Measurements from ENCODE around the gene JMJD1C.

Gene JMJD1C

GRCh38 chr10:63145782-63146181, 320.0 kb downstream of the JMJD1C start:
- no peaks in the 10 kb centered on the region for H3F3A ChIP-seq (ENCODE audit: control insufficient read depth, insufficient read depth)
- H3K36me3 ChIP-seq (ENCODE audit: control insufficient read depth, low read length): peaks cover 24% of the 10 kb centered on the region
- no peak overlapping the region for H3K4me3 ChIP-seq (ENCODE audit: low read length)
- H3K4me2 ChIP-seq (ENCODE audit: low read length): no peak overlapping the region
- H3K27ac ChIP-seq (ENCODE audit: low read depth, low read length): no peak overlapping the region
- peaks cover 79% of the 10 kb centered on the region for H3K79me2 ChIP-seq (ENCODE audit: control insufficient read depth, low read length)
- H3K4me1 ChIP-seq (ENCODE audit: control insufficient read depth, low read length): no peaks in the 10 kb centered on the region
- 0 out of 2 replicates have a peak, but pooled peaks cover 11% of the 10 kb centered on the region for H4K20me1 ChIP-seq (ENCODE audit: control insufficient read depth, insufficient read depth, low read depth, low read length)
- H3K9me2 ChIP-seq (replicated peaks; ENCODE audit: control insufficient read depth, low read length): no peaks in the 10 kb centered on the region
- TF ChIP-seq EZH2phosphoT487 (IDR thresholded peaks at IDR 0.05; ENCODE audit: borderline replicate concordance, low read length): no peak
- no peak for TF ChIP-seq CTCF (IDR thresholded peaks at IDR 0.05; ENCODE audit: low read depth, low read length, poor library complexity, severe bottlenecking)
- no peaks in the 10 kb centered on the region for H3K9me3 ChIP-seq (ENCODE audit: control insufficient read depth, insufficient read depth, low read length)
- no peaks in the 10 kb centered on the region for H3K27me3 ChIP-seq (ENCODE audit: control insufficient read depth, low read length)

GRCh38 chr10:63143987-63144386, 321.8 kb downstream of the JMJD1C start:
- peaks cover 92% of the 10 kb centered on the region for H3K79me2 ChIP-seq (ENCODE audit: control insufficient read depth, low read length)
- H3K9me3 ChIP-seq (ENCODE audit: control insufficient read depth, insufficient read depth, low read length): no peaks in the 10 kb centered on the region
- peaks cover 23% of the 10 kb centered on the region for H3K36me3 ChIP-seq (ENCODE audit: control insufficient read depth, low read length)
- H3K9me2 ChIP-seq (replicated peaks; ENCODE audit: control insufficient read depth, low read length): no peaks in the 10 kb centered on the region
- no peaks in the 10 kb centered on the region for H3K4me1 ChIP-seq (ENCODE audit: control insufficient read depth, low read length)
- no peak overlapping the region for H3K27ac ChIP-seq (ENCODE audit: low read depth, low read length)
- H3K27me3 ChIP-seq (ENCODE audit: control insufficient read depth, low read length): no peaks in the 10 kb centered on the region
- TF ChIP-seq CTCF (IDR thresholded peaks at IDR 0.05; ENCODE audit: low read depth, low read length, poor library complexity, severe bottlenecking): no peak
- TF ChIP-seq EZH2phosphoT487 (IDR thresholded peaks at IDR 0.05; ENCODE audit: borderline replicate concordance, low read length): no peak
- H3K4me2 ChIP-seq (ENCODE audit: low read length): no peak overlapping the region
- 0 out of 2 replicates have a peak, but pooled peaks cover 11% of the 10 kb centered on the region for H4K20me1 ChIP-seq (ENCODE audit: control insufficient read depth, insufficient read depth, low read depth, low read length)
- no peak overlapping the region for H3K4me3 ChIP-seq (ENCODE audit: low read length)
- no peaks in the 10 kb centered on the region for H3F3A ChIP-seq (ENCODE audit: control insufficient read depth, insufficient read depth)

GRCh38 chr10:63142136-63142535, 323.6 kb downstream of the JMJD1C start:
- Histone ChIP-seq H3K4me2 (ENCODE audit: low read length) (no peak overlapping the region), H3F3A (ENCODE audit: control insufficient read depth, insufficient read depth) (no peaks in the 10 kb centered on the region), H3K27ac (ENCODE audit: low read depth, low read length) (no peak overlapping the region), H3K9me3 (ENCODE audit: control insufficient read depth, insufficient read depth, low read length) (no peaks in the 10 kb centered on the region), H3K4me1 (ENCODE audit: control insufficient read depth, low read length) (no peaks in the 10 kb centered on the region), H3K79me2 (ENCODE audit: control insufficient read depth, low read length) (peaks cover 95% of the 10 kb centered on the region), H3K27me3 (ENCODE audit: control insufficient read depth, low read length) (no peaks in the 10 kb centered on the region), H3K9me2 (replicated peaks; ENCODE audit: control insufficient read depth, low read length) (no peaks in the 10 kb centered on the region), H4K20me1 (ENCODE audit: control insufficient read depth, insufficient read depth, low read depth, low read length) (0 out of 2 replicates have a peak, but pooled peaks cover 11% of the 10 kb centered on the region), H3K4me3 (ENCODE audit: low read length) (no peak overlapping the region), H3K36me3 (ENCODE audit: control insufficient read depth, low read length) (peaks cover 12% of the 10 kb centered on the region)
- no peak for TF ChIP-seq CTCF (IDR thresholded peaks at IDR 0.05; ENCODE audit: low read depth, low read length, poor library complexity, severe bottlenecking)
